Cardiac atrium fibroblast (primary cell): ENCODE results near the gene KSR2. TPM values are rescaled to one million over a fixed set of nuclear protein-coding genes. Genes with fewer than 3 reads are reported as not detected.

Experiments
- total RNA-seq: library from RNA; depleted of rRNA; stranded (reverse); fragments of >200 nt; gene quantifications from 2 replicates; pipeline ENCODE4 v1.2.3, GENCODE V29; 2015

The KSR2 gene
- total RNA-seq = not detected in 2 replicates

GRCh38 chr12:117968826-117969659 lies at the start of gene KSR2:
Gene KSR2, minus strand, starts transcription at chr12:117968990. Its CDS starts 735 bp downstream, at chr12:117968255.

GRCh38 chr12:118016424-118017264 lies 47.9 kb upstream of the KSR2 start, which contains the start of gene RFC5:
Gene RFC5, plus strand, starts transcription at chr12:118016703. Its CDS starts 125 bp downstream, at chr12:118016828.

Other genes with a start within 250 kb of the KSR2 start
- gene RFC5, start 47.7 kb upstream of the KSR2 start, total RNA-seq = 10.4 and 13.9 TPM in 2 replicates
- 95.1 and 106 TPM in 2 replicates for gene WSB2, start 92.2 kb upstream of the KSR2 start, total RNA-seq
- gene VSIG10, start 135.0 kb upstream of the KSR2 start, total RNA-seq = 4.9 and 7.2 TPM in 2 replicates
- gene PEBP1, start 167.1 kb upstream of the KSR2 start, total RNA-seq = 155 and 189 TPM in 2 replicates